ENCODE results near the gene CIBAR2. TPM values are rescaled to one million over a fixed set of nuclear protein-coding genes. Genes with fewer than 3 reads are reported as not detected.

CIBAR2 gene
- total RNA-seq, 1 experiment from 2014 or later, result not detected

GRCh38 chr16:85072947-85073346, 39.3 kb downstream of the CIBAR2 start:
- Histone ChIP-seq H2BK5ac (ENCODE audit: insufficient read length, low read length) (no peak overlapping the region), H2BK12ac (ENCODE audit: insufficient read length, low read depth, low read length) (no peak overlapping the region), H3K23ac (ENCODE audit: insufficient read length, low read depth, low read length) (no peak overlapping the region), H2BK15ac (ENCODE audit: low read depth, low read length) (no peak overlapping the region), H3K27me3 (ENCODE audit: insufficient read depth, low read length) (no peaks in the 10 kb centered on the region; the same call in 1 of the 2 replicates), H3K79me1 (ENCODE audit: insufficient read depth, low read depth, low read length, poor library complexity, severe bottlenecking) (no peaks in the 10 kb centered on the region), H2BK20ac (ENCODE audit: low read depth, low read length, poor library complexity, severe bottlenecking) (no peak overlapping the region), H3K4me2 (ENCODE audit: insufficient read depth, insufficient read length, low read length) (no peak overlapping the region), H4K8ac (replicated peaks; ENCODE audit: insufficient read length, low read depth, low read length) (no peak overlapping the region), H3T11ph (ENCODE audit: low read length) (no peak overlapping the region), H4K91ac (ENCODE audit: insufficient read length, low read depth, low read length) (no peak overlapping the region), H3K18ac (ENCODE audit: insufficient read length, low read depth, low read length) (no peak overlapping the region), H2AFZ (ENCODE audit: low read length) (no peak overlapping the region), H4K5ac (ENCODE audit: insufficient read length, low read depth, low read length) (no peak overlapping the region), H4K20me1 (ENCODE audit: control insufficient read depth, insufficient read depth, insufficient read length) (no peaks in the 10 kb centered on the region), H3K14ac (ENCODE audit: insufficient read depth, low read length) (no peak overlapping the region; the same call in 1 of the 2 replicates), H2AK5ac (ENCODE audit: insufficient read length, low read length) (no peak overlapping the region), H3K23me2 (ENCODE audit: insufficient read length, low read depth, low read length, poor library complexity, severe bottlenecking) (no peaks in the 10 kb centered on the region), H3K4me1 (ENCODE audit: insufficient read depth, low read length) (no peaks in the 10 kb centered on the region), H3K9me3 (ENCODE audit: control insufficient read depth, low read depth, low read length) (no peaks in the 10 kb centered on the region), H3K79me2 (ENCODE audit: insufficient read depth, low read length) (no peaks in the 10 kb centered on the region), H3K56ac (ENCODE audit: insufficient read length, low read depth, low read length) (no peak overlapping the region), H3K4ac (ENCODE audit: low read depth, low read length) (no peak overlapping the region; the same call in 1 of the 2 replicates), H3K27ac (ENCODE audit: insufficient read length, low read depth, low read length) (no peak overlapping the region), H3K9ac (ENCODE audit: extremely low read depth, insufficient read length, low read length) (no peak overlapping the region), H2BK120ac (ENCODE audit: low read depth, low read length, poor library complexity, severe bottlenecking) (no peak overlapping the region)
- TF ChIP-seq, protein P1, sequence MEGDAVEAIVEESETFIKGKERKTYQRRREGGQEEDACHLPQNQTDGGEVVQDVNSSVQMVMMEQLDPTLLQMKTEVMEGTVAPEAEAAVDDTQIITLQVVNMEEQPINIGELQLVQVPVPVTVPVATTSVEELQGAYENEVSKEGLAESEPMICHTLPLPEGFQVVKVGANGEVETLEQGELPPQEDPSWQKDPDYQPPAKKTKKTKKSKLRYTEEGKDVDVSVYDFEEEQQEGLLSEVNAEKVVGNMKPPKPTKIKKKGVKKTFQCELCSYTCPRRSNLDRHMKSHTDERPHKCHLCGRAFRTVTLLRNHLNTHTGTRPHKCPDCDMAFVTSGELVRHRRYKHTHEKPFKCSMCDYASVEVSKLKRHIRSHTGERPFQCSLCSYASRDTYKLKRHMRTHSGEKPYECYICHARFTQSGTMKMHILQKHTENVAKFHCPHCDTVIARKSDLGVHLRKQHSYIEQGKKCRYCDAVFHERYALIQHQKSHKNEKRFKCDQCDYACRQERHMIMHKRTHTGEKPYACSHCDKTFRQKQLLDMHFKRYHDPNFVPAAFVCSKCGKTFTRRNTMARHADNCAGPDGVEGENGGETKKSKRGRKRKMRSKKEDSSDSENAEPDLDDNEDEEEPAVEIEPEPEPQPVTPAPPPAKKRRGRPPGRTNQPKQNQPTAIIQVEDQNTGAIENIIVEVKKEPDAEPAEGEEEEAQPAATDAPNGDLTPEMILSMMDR (conservative IDR thresholded peaks at IDR 0.05), result no peak
- Mint-ChIP-seq H3K9me3 (no peaks in the 10 kb centered on the region), H3K4me3 (no peak overlapping the region), H3K36me3 (ENCODE audit: insufficient read depth in 1 of 3, low read depth in 3 of 3) (peaks cover 0 to 8% (median 1%) of the 10 kb centered on the region in 3 experiments; a peak in 3 of 7 replicates), H3K4me1 (peaks cover 21 to 23% of the 10 kb centered on the region in 2 experiments), H3K27me3 (ENCODE audit: low read depth) (peaks cover 33% of the 10 kb centered on the region), H3K27ac (no peak overlapping the region; a peak in 1 of 7 replicates)
- no CpG with 5 or more reads among the region's 13 CpGs for WGBS (ENCODE audit: extremely low coverage, insufficient read length, low lambda C conversion rate)
- DNase-seq, result no peak

All from H9 (cell line).